Activated CD4-positive, alpha-beta memory T cell treated with anti-CD3 and anti-CD28 coated beads, Interleukin-2, amount 10 ng/mL, durations not matched to agents 7 days and 5 days (primary cell): ENCODE results near the gene SDCBP2. TPM values are rescaled to one million over a fixed set of nuclear protein-coding genes. Genes with fewer than 3 reads are reported as not detected.
A peak's percentile ranks its signal among the peaks of the same experiment; 100 is the strongest.

Experiments
- CTCF ChIA-PET: fragments of 350-600 bp; sonication (Branson Sonifier 250); formaldehyde crosslinking; loops from one replicate; lab custom pipeline; 2021; ENCODE audit warnings: antibody characterized with exemption, inconsistent platforms; lab: Charles Lee
- POLR2A ChIA-PET: fragments of 350-600 bp; sonication (Branson Sonifier 250); formaldehyde crosslinking; loops from one replicate; lab custom pipeline; 2021; ENCODE audit warnings: antibody characterized with exemption; lab: Charles Lee
- DNase-seq: peaks from one replicate; pipeline ENCODE4 v3.0.0-alpha.2; 2020
- H3K27ac Mint-ChIP-seq: one replicate; pipeline ENCODE4 v1.8.0; 2021; ENCODE audit warnings: mild to moderate bottlenecking, mixed read lengths
- H3K27me3 Mint-ChIP-seq: one replicate; pipeline ENCODE4 v1.8.0; 2021; ENCODE audit warnings: mixed read lengths
- H3K36me3 Mint-ChIP-seq: one replicate; pipeline ENCODE4 v1.8.0; 2021; ENCODE audit warnings: low read depth, mixed read lengths
- H3K4me1 Mint-ChIP-seq: one replicate; pipeline ENCODE4 v1.8.0; 2021; ENCODE audit warnings: mixed read lengths
- H3K4me3 Mint-ChIP-seq: one replicate; pipeline ENCODE4 v1.8.0; 2021; ENCODE audit warnings: mild to moderate bottlenecking, mixed read lengths
- H3K9me3 Mint-ChIP-seq: one replicate; pipeline ENCODE4 v1.8.0; 2021; ENCODE audit warnings: mixed read lengths
- total RNA-seq, 2 experiments: library from RNA; stranded (reverse); gene quantifications; one replicate each; pipeline ENCODE4 v1.2.3, GENCODE V29; 2021

SDCBP2 gene
- total RNA-seq, 2 experiments from 2014 or later: 3.1 to 3.2 TPM

DNA sequence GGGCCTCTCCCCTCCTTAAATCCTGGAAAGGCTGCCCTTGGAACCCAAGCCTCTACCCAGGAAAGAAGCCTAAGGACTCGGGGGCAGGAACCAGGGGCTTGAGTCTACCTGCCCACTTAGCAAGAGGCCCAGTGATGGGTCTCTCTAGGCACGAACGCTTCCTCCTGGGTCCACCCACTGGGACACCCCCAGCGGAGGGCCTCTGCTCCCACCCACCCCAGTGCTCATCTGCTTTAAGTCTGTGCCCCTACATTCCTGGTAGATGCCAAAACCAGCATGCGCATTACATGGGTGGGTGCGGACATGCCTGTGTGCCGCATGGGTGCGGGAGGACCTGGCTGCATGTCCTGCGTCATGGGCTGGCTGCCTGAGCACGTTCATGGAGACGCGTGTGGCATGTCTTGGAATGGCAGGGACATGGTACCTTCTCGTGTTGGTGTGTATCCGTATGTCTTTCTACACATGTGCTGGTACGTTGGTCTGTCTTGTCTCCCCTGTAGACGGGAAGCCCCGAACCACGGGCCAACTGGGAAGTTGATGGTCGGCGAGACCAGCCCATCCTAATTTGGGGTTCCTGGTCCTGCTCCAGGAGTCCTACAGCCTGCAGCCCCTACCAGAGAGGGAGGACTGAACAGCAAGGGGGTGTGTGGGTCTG, 33.5 kb downstream of the SDCBP2 start:
- Mint-ChIP-seq H3K4me3 (no peak overlapping the region), H3K27ac (no peak overlapping the region), H3K9me3 (no peaks in the 10 kb centered on the region), H3K36me3 (no peaks in the 10 kb centered on the region), H3K4me1 (peaks cover 10% of the 10 kb centered on the region), H3K27me3 (no peaks in the 10 kb centered on the region)
- ChIA-PET POLR2A (no interaction called here), CTCF (no interaction called here)
- no peak for DNase-seq

- POLR2A ChIA-PET: no interaction called here
- Mint-ChIP-seq H3K36me3 (no peaks in the 10 kb centered on the region), H3K4me1 (peaks cover under 1% of the 10 kb centered on the region), H3K27ac (no peak overlapping the region), H3K27me3 (no peaks in the 10 kb centered on the region), H3K4me3 (no peak overlapping the region), H3K9me3 (no peaks in the 10 kb centered on the region)
- CTCF ChIA-PET: no interaction called here
- DNase-seq: no peak
These were observed 34.4 kb downstream of the SDCBP2 start for GRCh38 chr20:1294497-1294896.

GRCh38 chr20:1293641-1294379, 35.1 kb downstream of the SDCBP2 start:
- H3K36me3 Mint-ChIP-seq: no peaks in the 10 kb centered on the region
- no peak overlapping the region for H3K4me3 Mint-ChIP-seq
- H3K4me1 Mint-ChIP-seq: no peaks in the 10 kb centered on the region
- POLR2A ChIA-PET: no interaction called here
- no peaks in the 10 kb centered on the region for H3K9me3 Mint-ChIP-seq
- DNase-seq: no peak
- H3K27me3 Mint-ChIP-seq: no peaks in the 10 kb centered on the region
- no peak overlapping the region for H3K27ac Mint-ChIP-seq
- CTCF ChIA-PET: no interaction called here

GRCh38 chr20:1292620-1293019, 36.3 kb downstream of the SDCBP2 start:
- CTCF ChIA-PET: no interaction called here
- no peak overlapping the region for H3K27ac Mint-ChIP-seq
- POLR2A ChIA-PET: interaction anchor here (1.1 kb wide), 1 partner anchor 9 kb away, joined by 3 read pairs; no protein-coding TSS in a partner anchor
- peaks cover 5% of the 10 kb centered on the region for H3K4me1 Mint-ChIP-seq
- H3K9me3 Mint-ChIP-seq: no peaks in the 10 kb centered on the region
- DNase-seq: no peak
- H3K27me3 Mint-ChIP-seq: no peaks in the 10 kb centered on the region
- no peaks in the 10 kb centered on the region for H3K36me3 Mint-ChIP-seq
- H3K4me3 Mint-ChIP-seq: no peak overlapping the region

DNA sequence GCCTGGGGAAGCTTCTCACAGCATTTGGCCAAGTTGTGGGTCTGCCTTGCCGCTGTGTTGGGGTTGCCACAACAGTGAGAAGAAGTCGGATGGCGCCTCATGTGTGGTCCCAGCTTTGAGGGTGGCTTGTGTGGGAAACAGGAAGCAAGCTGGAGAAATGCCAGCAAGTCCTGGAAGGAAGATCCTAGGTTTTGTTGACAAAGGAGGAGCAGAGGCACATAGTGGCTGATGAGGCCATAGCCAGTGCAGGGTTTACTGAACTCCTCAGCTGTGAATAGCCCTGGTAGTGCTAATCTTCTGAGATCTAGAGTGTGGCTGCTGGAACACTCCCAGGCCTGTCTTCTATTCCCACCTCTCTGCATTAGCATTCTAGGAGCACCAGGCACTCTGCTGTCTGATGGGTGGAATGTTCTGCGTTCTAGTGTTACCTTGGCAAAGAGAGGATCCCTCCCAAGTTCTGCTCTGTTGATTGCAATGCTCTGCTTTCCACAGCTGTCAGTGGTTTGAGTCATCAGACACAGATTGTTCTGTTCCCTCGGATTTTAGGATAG, 37.7 kb downstream of the SDCBP2 start:
- no peak overlapping the region for H3K27ac Mint-ChIP-seq
- peaks cover 18% of the 10 kb centered on the region for H3K4me1 Mint-ChIP-seq
- H3K4me3 Mint-ChIP-seq: no peak overlapping the region
- H3K27me3 Mint-ChIP-seq: no peaks in the 10 kb centered on the region
- ChIA-PET CTCF (interaction anchor here (1.4 kb wide), 1 partner anchor 10 kb away, joined by 5 read pairs; no protein-coding TSS in a partner anchor), POLR2A (no interaction called here)
- no peaks in the 10 kb centered on the region for H3K9me3 Mint-ChIP-seq
- H3K36me3 Mint-ChIP-seq: no peaks in the 10 kb centered on the region
- no peak for DNase-seq

GRCh38 chr20:1287787-1288569, 41.0 kb downstream of the SDCBP2 start:
- ChIA-PET POLR2A (no interaction called here), CTCF (no interaction called here)
- no peak for DNase-seq
- Mint-ChIP-seq H3K27ac (no peak overlapping the region), H3K36me3 (no peaks in the 10 kb centered on the region), H3K27me3 (no peaks in the 10 kb centered on the region), H3K9me3 (no peaks in the 10 kb centered on the region), H3K4me1 (peaks cover 21% of the 10 kb centered on the region), H3K4me3 (no peak overlapping the region)

- DNase-seq: no peak
- POLR2A ChIA-PET: interaction anchor here (1.2 to 1.3 kb wide), 2 partner anchors 13 to 39 kb away, joined by 3 to 7 read pairs; no protein-coding TSS in a partner anchor
These were observed 41.6 kb downstream of the SDCBP2 start for GRCh38 chr20:1287306-1287705.

GRCh38 chr20:1286267-1287024, 42.5 kb downstream of the SDCBP2 start:
- Mint-ChIP-seq H3K27me3 (no peaks in the 10 kb centered on the region), H3K9me3 (no peaks in the 10 kb centered on the region), H3K27ac (peak overlapping the region; percentile 12), H3K4me1 (peaks cover 21% of the 10 kb centered on the region), H3K36me3 (no peaks in the 10 kb centered on the region), H3K4me3 (no peak overlapping the region)
- DNase-seq: no peak
- POLR2A ChIA-PET: interaction anchor here (1.2 to 1.3 kb wide), 2 partner anchors 14 to 39 kb away, joined by 3 to 7 read pairs; no protein-coding TSS in a partner anchor
- CTCF ChIA-PET: interaction anchor here (0.7 kb wide), 1 partner anchor 381 kb away, joined by 6 read pairs; no protein-coding TSS in a partner anchor

More at GRCh38 chr20:1287306-1287705, 41.6 kb downstream of the SDCBP2 start:
- Mint-ChIP-seq H3K4me1 (peaks cover 21% of the 10 kb centered on the region), H3K27me3 (no peaks in the 10 kb centered on the region), H3K27ac (peak overlapping the region; percentile 66), H3K9me3 (no peaks in the 10 kb centered on the region), H3K36me3 (no peaks in the 10 kb centered on the region), H3K4me3 (no peak overlapping the region)
- CTCF ChIA-PET: no interaction called here

- POLR2A ChIA-PET: interaction anchor here (1.6 to 1.7 kb wide), 2 partner anchors 9 to 17 kb away, joined by 3 to 4 read pairs; no protein-coding TSS in a partner anchor
- H3K27me3 Mint-ChIP-seq: no peaks in the 10 kb centered on the region
- CTCF ChIA-PET: no interaction called here
- DNase-seq: no peak
- peaks cover 21% of the 10 kb centered on the region for H3K4me1 Mint-ChIP-seq
- H3K27ac Mint-ChIP-seq: no peak overlapping the region
- H3K9me3 Mint-ChIP-seq: no peaks in the 10 kb centered on the region
- H3K4me3 Mint-ChIP-seq: no peak overlapping the region
- no peaks in the 10 kb centered on the region for H3K36me3 Mint-ChIP-seq
These were observed 45.1 kb downstream of the SDCBP2 start for GRCh38 chr20:1283522-1284510.

DNA sequence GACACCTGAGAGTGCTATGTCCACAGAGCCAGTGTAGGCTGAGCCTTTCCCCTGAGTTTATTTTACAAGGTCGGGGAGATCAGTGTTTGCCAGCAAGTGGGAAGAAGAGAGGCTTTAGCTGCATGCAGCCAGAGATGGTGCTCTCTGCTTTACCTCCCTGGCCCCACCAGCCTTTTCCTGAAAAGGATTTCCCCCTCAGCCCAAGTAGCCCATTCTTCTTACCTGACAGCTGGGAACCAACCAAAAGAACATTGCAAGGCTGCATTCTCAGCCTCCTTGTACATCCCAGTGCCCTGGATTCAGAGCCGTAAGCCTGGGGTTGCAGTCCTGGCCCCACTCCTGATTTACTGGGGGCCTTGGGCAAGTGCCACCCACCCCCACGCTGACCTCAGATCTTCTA, 46.0 kb downstream of the SDCBP2 start:
- no peaks in the 10 kb centered on the region for H3K36me3 Mint-ChIP-seq
- no peak overlapping the region for H3K4me3 Mint-ChIP-seq
- peaks cover 18% of the 10 kb centered on the region for H3K4me1 Mint-ChIP-seq
- ChIA-PET POLR2A (interaction anchor here (1.6 to 1.7 kb wide), 2 partner anchors 10 to 18 kb away, joined by 3 to 4 read pairs; no protein-coding TSS in a partner anchor), CTCF (no interaction called here)
- no peak for DNase-seq
- no peaks in the 10 kb centered on the region for H3K27me3 Mint-ChIP-seq
- H3K27ac Mint-ChIP-seq: no peak overlapping the region
- H3K9me3 Mint-ChIP-seq: no peaks in the 10 kb centered on the region

- ChIA-PET POLR2A (no interaction called here), CTCF (no interaction called here)
- no peak for DNase-seq
- Mint-ChIP-seq H3K4me3 (no peak overlapping the region), H3K27ac (no peak overlapping the region), H3K36me3 (no peaks in the 10 kb centered on the region), H3K4me1 (peaks cover 5% of the 10 kb centered on the region), H3K9me3 (no peaks in the 10 kb centered on the region), H3K27me3 (no peaks in the 10 kb centered on the region)
These were observed 47.5 kb downstream of the SDCBP2 start for GRCh38 chr20:1281279-1282057.
